B cell (primary cell): ENCODE data around the gene ACAN. TPM values are rescaled to one million over a fixed set of nuclear protein-coding genes. Genes with fewer than 3 reads are reported as not detected.

Experiments used
- ATAC-seq: fragments of 200-7000 bp; cut with Tn5 transposase; one replicate; pipeline ENCODE4 v1.10.0; 2021; ENCODE audit warnings: low read depth, mild to moderate bottlenecking, moderate number of reproducible peaks, moderate library complexity
- CTCF ChIA-PET: fragments of 350-600 bp; sonication (Branson Sonifier 250); formaldehyde crosslinking; loops from one replicate; lab custom pipeline; 2021; ENCODE audit warnings: antibody characterized with exemption, inconsistent platforms; lab: Charles Lee
- POLR2A ChIA-PET: fragments of 350-600 bp; sonication (Branson Sonifier 250); formaldehyde crosslinking; loops from one replicate; lab custom pipeline; 2021; ENCODE audit warnings: antibody characterized with exemption; lab: Charles Lee
- DNase-seq: peaks from one replicate; pipeline ENCODE4 v3.0.0; 2013
- H2AFZ ChIP-seq: 2 replicates; pipeline ENCODE4 v1.6.1; 2012; ENCODE audit warnings: mild to moderate bottlenecking, low read depth, low read length; ENCODE audit not compliant: insufficient read depth, poor library complexity, severe bottlenecking
- H3K27ac ChIP-seq, 2 donors: 1 replicate in 1 of 2; 2 replicates in 1 of 2; pipeline ENCODE4 v1.5.1; 2012 to 2013; ENCODE audit warnings: low read length in 2 of 2, mild to moderate bottlenecking in 2 of 2, moderate library complexity in 1 of 2
- H3K27me3 ChIP-seq, 4 experiments: fragments of 200-600 bp in 1 of 4; sonication (generic) in 1 of 4; replicated peaks in 1 of 4; 1 replicate in 2 of 4; 2 replicates in 2 of 4; pipeline versions ENCODE4 v1.6.1 to v1.7.0; 2013 to 2016; ENCODE audit warnings: low read length in 3 of 4, mild to moderate bottlenecking in 2 of 4, mixed read lengths in 1 of 4, moderate library complexity in 1 of 4; ENCODE audit not compliant: insufficient read depth in 4 of 4, control insufficient read depth in 3 of 4; ENCODE audit errors: control extremely low read depth in 1 of 4
- H3K36me3 ChIP-seq, 2 experiments: replicated peaks in 1 of 2; 1 replicate in 1 of 2; 2 replicates in 1 of 2; pipeline versions ENCODE4 v1.6.1 to v1.7.1; 2013; ENCODE audit warnings: low read length in 1 of 2; ENCODE audit not compliant: insufficient read depth in 2 of 2, control insufficient read depth in 1 of 2; ENCODE audit errors: control extremely low read depth in 1 of 2, extremely low read depth in 1 of 2
- H3K4me1 ChIP-seq, 2 donors: fragments of 200-600 bp in 1 of 2; sonication (generic) in 1 of 2; 1 replicate in 1 of 2; 2 replicates in 1 of 2; pipeline versions ENCODE4 v1.5.1 to v1.6.1; 2013 to 2017; ENCODE audit warnings: low read length in 2 of 2; ENCODE audit not compliant: control insufficient read depth in 2 of 2, insufficient read depth in 2 of 2
- H3K4me2 ChIP-seq: replicated peaks from 2 replicates; pipeline ENCODE3; 2012; ENCODE audit warnings: mild to moderate bottlenecking, low read depth, low read length; ENCODE audit not compliant: poor library complexity, severe bottlenecking
- H3K4me3 ChIP-seq, 5 experiments: fragments of 200-600 bp in 1 of 5; sonication (generic) in 1 of 5; 1 replicate in 3 of 5; 2 replicates in 2 of 5; pipeline versions ENCODE4 v1.5.1 to v1.7.0; 2011 to 2016; ENCODE audit warnings: low read length in 4 of 5, mild to moderate bottlenecking in 4 of 5, low read depth in 2 of 5, control low read depth in 1 of 5, moderate library complexity in 1 of 5; ENCODE audit not compliant: insufficient read depth in 1 of 5; ENCODE audit errors: control extremely low read depth in 1 of 5, extremely low read depth in 1 of 5
- H3K79me2 ChIP-seq: fragments of 200-600 bp; sonication (generic); one replicate; pipeline ENCODE4 v1.6.0; 2016; ENCODE audit warnings: low read length; ENCODE audit not compliant: control insufficient read depth, insufficient read depth
- H3K9ac ChIP-seq: fragments of 200-600 bp; sonication (generic); 2 replicates; pipeline ENCODE4 v1.6.1; 2017; ENCODE audit warnings: mild to moderate bottlenecking, low read length, moderate library complexity
- H3K9me3 ChIP-seq, 3 donors: one replicate each; pipeline versions ENCODE4 v1.6.1 to v1.7.1; 2013; ENCODE audit warnings: low read length in 2 of 3; ENCODE audit not compliant: control insufficient read depth in 2 of 3, insufficient read depth in 1 of 3; ENCODE audit errors: control extremely low read depth in 1 of 3
- H4K20me1 ChIP-seq: 2 replicates; pipeline ENCODE4 v1.6.0; 2012; ENCODE audit warnings: mild to moderate bottlenecking, low read length; ENCODE audit not compliant: insufficient read depth, control insufficient read depth, poor library complexity, severe bottlenecking
- H3K27ac Mint-ChIP-seq: one replicate; pipeline ENCODE4 v1.8.0; 2021; ENCODE audit warnings: mixed read lengths
- H3K27me3 Mint-ChIP-seq: one replicate; pipeline ENCODE4 v1.8.0; 2021; ENCODE audit warnings: mixed read lengths
- H3K4me1 Mint-ChIP-seq: one replicate; pipeline ENCODE4 v1.8.0; 2021; ENCODE audit warnings: mixed read lengths
- H3K4me3 Mint-ChIP-seq: one replicate; pipeline ENCODE4 v1.8.0; 2021; ENCODE audit warnings: mixed read lengths
- H3K9me3 Mint-ChIP-seq: one replicate; pipeline ENCODE4 v1.8.0; 2022; ENCODE audit warnings: mixed read lengths; ENCODE audit not compliant: insufficient read depth
- EZH2 ChIP-seq: IDR thresholded peaks from 2 replicates; pipeline ENCODE4 v1.6.1; 2012; ENCODE audit warnings: borderline replicate concordance, low read depth, mild to moderate bottlenecking, moderate library complexity, low read length; ENCODE audit not compliant: insufficient read depth, poor library complexity, severe bottlenecking
- WGBS: methylation state at CpG from one replicate; pipeline ENCODE4 v1.1.5; 2013; ENCODE audit warnings: missing lambda C conversion rate; ENCODE audit not compliant: insufficient coverage; 5-methylcytosine and 5-hydroxymethylcytosine counted together
- intact Hi-C: fragments of 100-400 bp; cut with micrococcal nuclease; formaldehyde crosslinking; loops from one replicate; pipeline ENCODE4 v1.10.0; 2022
- polyA plus RNA-seq: library from polyadenylated mRNA; depleted of rRNA; stranded (reverse); fragments of >200 nt; gene quantifications from 2 replicates; pipeline ENCODE4 v1.2.3, GENCODE V29; 2012
- total RNA-seq, 2 donors: library from RNA; stranded (reverse); fragments of 120-200 nt in 1 of 2; gene quantifications; 1 replicate in 1 of 2; 2 replicates in 1 of 2; pipeline versions ENCODE4 v1.2.3 to v1.2.4, GENCODE V29; 2013 to 2022
- TF ChIP-seq, protein P1 (sequence below): fragments of 200-600 bp; IDR thresholded peaks from one replicate; pipeline ENCODE4 v1.8.0; 2022; ENCODE audit warnings: antibody characterized with exemption, mild to moderate bottlenecking

ACAN gene
- total and polyA plus RNA-seq, 2 donors (not counting 1 experiment from before 2014, with no cell fraction given) = 0.01 TPM; not detected in 1

DNA sequence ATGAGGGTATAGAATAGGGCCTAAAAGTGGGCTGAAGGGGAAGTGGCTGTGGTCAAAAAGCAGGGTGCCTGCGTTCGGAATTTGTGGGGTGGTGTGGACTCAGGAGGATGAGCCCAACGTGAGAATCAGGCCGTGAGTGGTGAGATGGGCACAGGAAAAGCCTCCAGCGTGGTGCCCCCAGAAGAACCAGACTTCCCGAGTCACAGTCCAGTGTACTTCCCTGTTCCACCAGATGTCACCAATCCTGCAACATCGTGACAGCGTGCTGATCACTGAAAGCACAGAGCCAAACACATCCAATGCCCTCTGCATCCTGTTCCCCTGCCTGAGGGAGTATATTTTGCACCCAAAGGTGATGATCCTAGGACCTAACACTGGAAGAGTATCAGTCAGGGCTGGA lies 20.8 kb upstream of the ACAN start:
- TF ChIP-seq EZH2 = no peak
- TF ChIP-seq, protein P1, sequence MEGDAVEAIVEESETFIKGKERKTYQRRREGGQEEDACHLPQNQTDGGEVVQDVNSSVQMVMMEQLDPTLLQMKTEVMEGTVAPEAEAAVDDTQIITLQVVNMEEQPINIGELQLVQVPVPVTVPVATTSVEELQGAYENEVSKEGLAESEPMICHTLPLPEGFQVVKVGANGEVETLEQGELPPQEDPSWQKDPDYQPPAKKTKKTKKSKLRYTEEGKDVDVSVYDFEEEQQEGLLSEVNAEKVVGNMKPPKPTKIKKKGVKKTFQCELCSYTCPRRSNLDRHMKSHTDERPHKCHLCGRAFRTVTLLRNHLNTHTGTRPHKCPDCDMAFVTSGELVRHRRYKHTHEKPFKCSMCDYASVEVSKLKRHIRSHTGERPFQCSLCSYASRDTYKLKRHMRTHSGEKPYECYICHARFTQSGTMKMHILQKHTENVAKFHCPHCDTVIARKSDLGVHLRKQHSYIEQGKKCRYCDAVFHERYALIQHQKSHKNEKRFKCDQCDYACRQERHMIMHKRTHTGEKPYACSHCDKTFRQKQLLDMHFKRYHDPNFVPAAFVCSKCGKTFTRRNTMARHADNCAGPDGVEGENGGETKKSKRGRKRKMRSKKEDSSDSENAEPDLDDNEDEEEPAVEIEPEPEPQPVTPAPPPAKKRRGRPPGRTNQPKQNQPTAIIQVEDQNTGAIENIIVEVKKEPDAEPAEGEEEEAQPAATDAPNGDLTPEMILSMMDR = no peak
- H2AFZ ChIP-seq = no peak overlapping the region
- H3K4me3 ChIP-seq = no peak overlapping the region
- no peaks in the 10 kb centered on the region for H4K20me1 ChIP-seq
- Mint-ChIP-seq H3K4me3 (no peak overlapping the region), H3K4me1 (no peaks in the 10 kb centered on the region), H3K27me3 (peaks cover 25% of the 10 kb centered on the region), H3K27ac (no peak overlapping the region), H3K9me3 (no peaks in the 10 kb centered on the region)
- no peak overlapping the region for H3K4me2 ChIP-seq
- no peaks in the 10 kb centered on the region for H3K4me1 ChIP-seq
- intact Hi-C loops = no loop called here
- H3K27me3 ChIP-seq = peaks cover 0 to 5% (median 1%) of the 10 kb centered on the region in 4 experiments
- no peak overlapping the region for H3K9ac ChIP-seq
- H3K79me2 ChIP-seq = no peaks in the 10 kb centered on the region
- H3K9me3 ChIP-seq = peaks cover 0 to 2% (median 0%) of the 10 kb centered on the region in 3 donors
- 58% methylated on average over 8 of the region's 8 CpGs for WGBS
- POLR2A ChIA-PET = no interaction called here
- no peaks in the 10 kb centered on the region for H3K36me3 ChIP-seq
- ATAC-seq = no peak
- H3K27ac ChIP-seq = no peak overlapping the region
- CTCF ChIA-PET = no interaction called here
- no peak for DNase-seq

DNA sequence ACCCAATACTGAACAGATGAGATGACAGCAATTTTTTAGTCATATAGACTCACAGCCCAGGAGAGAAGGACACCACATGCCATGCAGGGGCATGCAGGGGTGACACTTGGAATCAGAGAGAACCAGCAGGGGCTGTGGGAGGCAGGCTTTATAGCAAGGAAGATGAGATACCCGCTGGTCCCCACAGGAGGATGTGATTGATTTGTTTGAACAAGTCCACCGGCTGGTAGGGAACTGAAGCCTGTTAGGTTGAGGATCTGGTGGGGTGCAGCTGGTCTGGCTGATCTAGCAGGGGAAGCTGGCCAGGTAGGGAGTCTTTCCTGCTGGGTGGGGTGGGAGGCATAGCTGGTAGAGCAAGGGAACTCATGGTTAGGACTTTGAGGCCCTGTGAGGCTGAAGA lies 18.0 kb upstream of the ACAN start:
- CTCF ChIA-PET = no interaction called here
- DNase-seq (no peak), ATAC-seq (no peak)
- Mint-ChIP-seq H3K4me1 (no peaks in the 10 kb centered on the region), H3K27ac (no peak overlapping the region), H3K4me3 (no peak overlapping the region), H3K27me3 (peaks cover 12% of the 10 kb centered on the region), H3K9me3 (no peaks in the 10 kb centered on the region)
- H3K9me3 ChIP-seq = no peaks in the 10 kb centered on the region
- TF ChIP-seq, protein P1 = no peak
- TF ChIP-seq EZH2 = no peak
- H3K79me2 ChIP-seq = no peaks in the 10 kb centered on the region
- H3K4me2 ChIP-seq = no peak overlapping the region
- H3K4me3 ChIP-seq = no peak overlapping the region
- intact Hi-C loops = no loop called here
- no peak overlapping the region for H3K27ac ChIP-seq
- H3K27me3 ChIP-seq = peaks cover 0 to 9% (median 2%) of the 10 kb centered on the region in 4 experiments
- H2AFZ ChIP-seq = no peak overlapping the region
- no peaks in the 10 kb centered on the region for H4K20me1 ChIP-seq
- H3K36me3 ChIP-seq = no peaks in the 10 kb centered on the region
- 77% methylated on average over 2 of the region's 2 CpGs for WGBS
- H3K4me1 ChIP-seq = no peaks in the 10 kb centered on the region
- H3K9ac ChIP-seq = no peak overlapping the region
- POLR2A ChIA-PET = no interaction called here
